Right lung (tissue), 5 donors: Measurements from ENCODE around the gene GMDS. TPM values are rescaled to one million over a fixed set of nuclear protein-coding genes. Genes with fewer than 3 reads are reported as not detected.

Experiments used
- DNase-seq, 2 donors: peaks; one replicate each; pipeline ENCODE4 v3.0.0-alpha.2; 2013
- polyA plus RNA-seq, 5 donors: library from polyadenylated mRNA; unstranded; fragments of 120-200 nt; gene quantifications; one replicate each; pipeline versions ENCODE4 v1.2.1 to v1.2.3, GENCODE V29; 2013; ENCODE audit warnings: inconsistent platforms in 1 of 5, low replicate concordance in 1 of 5; ENCODE audit not compliant: insufficient read length in 5 of 5, insufficient read depth in 1 of 5

Gene GMDS
- polyA plus RNA-seq, 5 donors = 16.7 to 26.7 (median 20.5) TPM

DNA sequence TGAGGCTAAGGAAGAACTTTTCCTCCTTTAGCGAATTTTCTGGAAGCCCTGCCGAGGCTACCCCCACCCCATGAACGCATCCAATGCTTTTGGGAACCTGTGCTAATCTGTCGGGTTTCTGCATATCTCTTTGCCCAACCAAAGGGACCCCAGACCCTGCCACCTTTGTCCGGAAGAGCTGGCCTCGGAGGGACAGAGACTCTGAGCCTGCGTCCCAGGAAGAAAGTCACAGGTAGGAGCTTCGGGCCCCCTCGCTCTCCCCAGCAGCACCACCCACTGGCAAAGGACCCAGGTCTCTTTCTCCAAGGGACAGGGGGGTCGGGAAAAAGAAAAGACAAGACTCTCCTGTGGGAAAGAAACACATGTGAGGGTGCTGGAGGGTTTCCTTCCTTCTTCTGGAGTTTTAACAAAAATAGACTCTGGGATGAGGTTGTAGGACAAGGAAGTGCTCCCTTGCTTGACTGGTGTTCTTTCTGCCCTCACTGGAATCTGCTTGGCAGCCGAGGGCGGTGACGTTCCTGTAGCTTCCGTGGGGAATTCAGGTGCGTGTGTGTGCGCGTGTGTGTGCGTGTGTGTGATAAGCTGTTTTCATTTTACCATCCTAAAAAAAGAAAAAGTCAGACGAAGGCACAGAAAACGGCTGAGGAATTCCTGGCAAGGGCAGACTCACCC, 652.0 kb downstream of the GMDS start:
- no peak for DNase-seq

DNA sequence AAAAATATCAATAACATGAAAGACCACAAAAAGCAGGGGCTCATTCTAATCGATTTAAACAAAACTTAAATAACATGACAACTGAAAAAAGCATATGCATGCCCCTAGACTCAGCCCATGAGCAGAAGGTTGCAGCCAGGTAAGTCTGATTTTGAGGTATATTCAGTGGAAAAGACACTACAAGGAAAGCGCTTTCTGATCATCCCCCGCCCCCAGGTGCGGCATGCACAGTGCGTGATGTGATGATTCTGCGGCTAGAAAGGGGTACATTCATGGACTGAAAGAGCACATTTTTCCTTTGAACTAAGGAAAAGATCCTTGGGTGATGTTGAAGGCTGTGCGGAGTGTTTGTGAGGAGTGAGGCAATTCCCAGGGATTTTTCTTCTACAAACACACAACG, 652.6 kb downstream of the GMDS start:
- no peak for DNase-seq

DNA sequence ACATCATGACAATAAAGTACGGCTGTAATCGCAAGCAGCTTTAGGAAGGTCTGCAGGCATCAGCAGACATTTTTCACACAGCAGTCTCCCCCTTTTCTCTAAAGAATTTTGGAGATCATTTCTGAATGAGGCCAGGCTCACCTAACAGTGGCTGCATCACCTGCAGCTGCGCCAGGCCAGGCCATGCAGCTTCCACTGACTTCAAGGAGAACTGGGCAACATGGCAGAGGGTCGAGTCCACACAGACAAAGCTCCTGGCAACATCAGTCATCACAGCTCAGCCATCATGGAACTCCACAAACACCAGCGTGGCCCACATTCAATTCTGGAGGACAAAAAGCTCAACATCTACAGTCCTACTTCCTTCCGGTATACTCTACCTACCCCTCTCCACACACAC, 653.5 kb downstream of the GMDS start:
- no peak for DNase-seq

DNA sequence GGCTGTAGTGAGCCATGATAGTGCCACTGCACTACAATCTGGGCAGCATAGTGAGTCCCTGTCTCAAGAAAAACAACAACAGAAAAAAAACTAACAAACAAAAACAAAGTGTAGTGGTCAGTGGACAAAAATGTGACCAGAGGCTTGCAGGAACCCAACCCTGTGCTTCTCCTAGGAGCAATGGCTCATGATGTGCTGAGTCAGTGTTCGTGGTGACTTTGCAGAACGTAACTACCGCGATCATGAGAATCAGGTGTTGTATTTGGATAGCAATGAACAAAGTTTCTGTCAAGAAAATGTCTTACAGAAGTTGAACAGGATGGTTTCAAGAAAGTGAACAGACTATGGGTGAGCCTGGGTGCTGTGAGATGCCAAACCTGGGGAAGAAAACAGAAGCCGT, 654.2 kb downstream of the GMDS start:
- DNase-seq = no peak

DNA sequence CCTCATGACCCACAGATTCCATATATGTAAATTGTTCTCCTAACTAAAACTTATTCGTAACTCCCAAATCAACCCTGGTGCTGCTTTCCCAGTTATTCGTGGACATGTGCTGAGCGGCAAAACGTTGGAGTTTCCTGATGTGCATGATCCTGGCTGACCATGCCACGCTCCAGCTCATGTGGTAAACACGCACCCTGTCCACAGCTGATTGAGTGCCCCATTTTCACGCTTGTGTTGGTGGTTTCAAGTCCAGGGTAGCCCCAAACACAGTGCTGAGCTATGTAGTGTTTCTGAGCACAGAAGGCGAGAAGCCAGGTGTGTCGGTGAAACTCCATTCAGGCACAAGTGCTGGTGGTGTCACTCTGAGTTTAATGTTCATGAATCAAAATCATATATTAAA, 654.8 kb downstream of the GMDS start:
- DNase-seq = no peak

DNA sequence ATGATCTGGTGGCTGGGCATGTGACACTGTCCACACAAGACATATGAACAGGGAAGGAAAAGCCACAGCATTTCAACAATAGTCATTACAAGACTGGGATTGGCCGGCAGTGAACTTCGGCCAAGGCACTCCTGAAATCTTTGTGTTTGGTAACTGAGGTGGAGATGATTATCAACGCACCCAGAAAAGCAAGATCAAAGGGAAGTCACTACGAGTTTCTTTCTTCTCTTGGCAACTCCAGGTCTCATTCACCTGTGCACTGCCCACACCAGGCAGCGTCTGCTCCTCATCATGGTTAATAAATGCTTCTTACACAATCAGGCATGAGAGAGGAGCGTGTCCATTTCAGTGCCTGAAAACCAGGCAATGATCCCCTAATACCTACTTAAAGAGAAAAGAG, 656.2 kb downstream of the GMDS start:
- DNase-seq = no peak

DNA sequence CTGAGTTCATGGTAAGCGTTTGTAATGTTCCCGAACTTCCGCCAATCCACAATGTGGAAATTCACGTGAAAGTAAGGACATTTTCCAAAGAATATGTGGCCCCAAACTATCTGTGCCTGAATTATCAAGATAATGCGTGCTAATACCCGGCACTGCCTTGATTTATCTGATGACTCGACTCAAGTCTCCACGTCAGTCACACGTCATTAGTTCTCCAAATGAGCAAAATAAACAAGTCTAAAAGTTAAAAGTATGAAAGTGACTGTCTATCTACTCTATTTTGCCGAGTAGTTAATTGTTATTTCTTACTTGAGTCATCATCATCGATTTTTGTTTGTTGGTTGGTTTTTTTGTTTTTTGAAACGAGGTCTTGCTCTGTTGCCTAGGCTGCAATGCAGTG, 657.4 kb downstream of the GMDS start:
- no peak for DNase-seq

DNA sequence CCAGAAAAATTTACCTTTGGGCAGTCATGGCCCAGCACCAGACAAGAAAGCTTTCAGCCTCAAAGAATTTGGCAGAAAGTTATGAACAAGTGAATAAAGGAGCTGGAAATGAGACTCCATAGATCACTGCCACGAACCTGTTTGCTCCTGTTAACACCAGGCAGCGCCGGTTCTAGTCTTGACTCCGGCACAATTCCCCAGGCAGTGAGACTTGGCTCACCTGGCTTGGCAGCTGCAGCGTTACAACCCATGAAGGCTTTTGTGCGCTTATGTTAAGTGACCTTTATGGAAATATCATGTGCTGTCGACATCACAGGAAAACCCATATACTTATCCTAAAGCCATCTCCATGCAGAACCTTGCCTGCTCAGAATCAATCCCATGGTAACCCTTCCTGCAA, 657.9 kb downstream of the GMDS start:
- no peak for DNase-seq

DNA sequence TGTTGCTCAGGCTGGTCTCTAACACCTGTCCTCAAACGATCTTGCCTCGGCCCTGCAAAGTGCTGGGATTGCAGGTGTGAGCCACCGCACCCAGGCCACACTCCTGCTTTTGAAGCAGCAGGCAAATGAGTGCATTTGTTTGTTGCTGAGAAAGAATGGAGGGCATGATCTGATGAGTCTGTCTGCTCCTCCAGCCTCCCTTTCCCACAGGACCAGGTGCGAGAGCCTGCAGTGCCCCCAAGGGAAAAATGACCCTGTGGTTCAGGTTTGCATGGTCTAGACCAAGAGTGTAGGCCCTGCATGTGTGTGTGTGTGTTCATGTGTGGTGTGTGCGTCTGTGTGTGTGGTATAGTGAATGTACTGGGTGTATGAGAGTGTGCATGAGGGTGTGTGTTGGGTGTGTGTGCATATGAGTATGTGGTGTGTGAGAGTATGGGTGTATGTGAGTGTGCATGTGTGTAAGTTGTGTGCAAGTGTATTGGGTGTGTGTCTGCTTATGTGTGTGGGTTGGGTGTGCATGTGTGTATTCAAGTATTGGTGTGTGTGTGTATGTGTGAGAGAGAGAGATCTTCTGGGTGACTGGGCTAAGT, 658.4 kb downstream of the GMDS start:
- DNase-seq = no peak

DNA sequence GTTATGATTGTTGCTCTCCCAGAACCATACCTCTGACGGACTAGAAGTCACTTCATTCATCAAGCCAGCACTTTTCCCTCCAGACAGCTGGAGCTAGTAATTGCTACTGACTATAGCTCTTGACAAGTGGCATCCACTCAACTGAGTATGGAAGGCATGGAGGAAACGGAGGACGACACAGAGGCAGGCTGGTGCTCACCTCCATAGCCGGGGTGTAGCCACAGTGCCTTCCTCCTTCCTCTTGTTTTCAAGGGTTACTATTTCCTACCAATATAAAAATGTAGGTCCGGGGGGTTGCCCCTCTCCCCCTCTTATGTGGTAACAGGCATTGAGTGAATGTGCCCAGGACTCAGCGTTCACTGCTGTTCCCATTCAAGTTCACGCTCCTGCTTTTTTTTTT, 659.1 kb downstream of the GMDS start:
- no peak for DNase-seq

DNA sequence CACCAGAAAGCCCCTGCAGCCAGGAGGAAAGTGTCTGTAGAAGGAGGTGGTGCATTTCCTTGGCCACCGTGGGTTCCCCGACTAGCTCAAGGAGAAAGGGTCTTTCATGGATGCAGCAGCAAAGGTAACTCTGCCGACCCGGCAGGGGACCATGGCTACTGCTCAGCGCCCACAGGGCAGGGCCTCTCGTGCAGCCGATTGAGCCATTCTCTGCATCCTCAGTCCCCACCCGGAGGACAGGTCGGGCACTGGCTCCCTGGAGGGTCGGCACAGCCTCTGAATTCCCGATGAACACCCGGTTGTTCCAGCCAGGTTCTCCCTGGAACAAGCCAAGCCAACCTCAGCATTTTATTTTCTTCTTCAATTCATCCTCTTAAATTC, 659.7 kb downstream of the GMDS start:
- no peak for DNase-seq

DNA sequence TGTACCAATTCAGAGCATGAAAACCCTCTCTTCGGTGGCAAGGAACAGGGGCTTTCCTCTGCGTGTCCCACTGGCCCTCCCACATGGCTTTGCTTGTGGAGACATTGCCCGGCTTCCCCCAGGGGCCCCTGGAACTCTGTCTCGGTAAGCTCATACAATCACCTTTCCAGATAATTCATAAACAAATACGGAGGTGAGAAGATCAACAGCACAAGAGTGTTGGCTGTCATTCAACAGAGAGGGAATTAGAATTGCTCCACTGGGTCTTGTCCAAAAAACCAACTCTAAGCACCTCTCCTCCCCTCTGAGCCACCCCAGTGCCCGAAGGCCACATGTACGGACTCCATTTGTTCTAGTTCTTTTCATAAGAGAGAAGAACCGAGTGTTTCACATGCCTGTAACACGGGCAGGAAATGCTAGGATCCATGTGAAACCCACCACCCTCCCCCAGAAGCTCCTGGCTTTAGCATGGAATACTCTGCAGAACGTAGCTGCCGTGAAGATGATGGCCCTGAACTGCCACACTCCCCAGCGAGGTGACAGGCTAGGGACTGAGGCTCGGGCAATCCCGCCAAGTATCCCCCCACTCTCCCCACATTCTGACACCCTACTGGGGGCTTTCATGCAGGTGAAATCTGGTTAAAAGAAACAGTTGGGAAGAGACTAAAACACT, 660.3 kb downstream of the GMDS start:
- DNase-seq = no peak

DNA sequence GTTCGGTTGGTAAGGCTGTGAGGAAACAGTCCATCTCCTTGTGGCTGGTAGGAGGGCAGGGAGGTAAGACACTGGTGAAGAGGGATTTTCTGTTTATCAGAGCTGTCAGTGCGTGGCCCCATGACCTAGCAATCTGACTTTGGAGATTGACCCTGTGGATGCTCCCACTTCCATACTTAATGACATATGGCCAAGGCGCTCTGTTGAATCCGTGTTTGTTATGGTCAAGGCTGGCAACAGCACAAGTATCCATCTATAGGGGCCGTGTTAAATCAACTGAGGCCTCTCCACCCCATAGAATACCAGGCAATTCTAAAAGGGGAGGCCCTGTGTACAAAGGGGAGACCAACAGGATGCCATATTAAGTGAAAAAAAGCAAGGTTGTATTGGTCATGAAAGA, 661.3 kb downstream of the GMDS start:
- no peak for DNase-seq

DNA sequence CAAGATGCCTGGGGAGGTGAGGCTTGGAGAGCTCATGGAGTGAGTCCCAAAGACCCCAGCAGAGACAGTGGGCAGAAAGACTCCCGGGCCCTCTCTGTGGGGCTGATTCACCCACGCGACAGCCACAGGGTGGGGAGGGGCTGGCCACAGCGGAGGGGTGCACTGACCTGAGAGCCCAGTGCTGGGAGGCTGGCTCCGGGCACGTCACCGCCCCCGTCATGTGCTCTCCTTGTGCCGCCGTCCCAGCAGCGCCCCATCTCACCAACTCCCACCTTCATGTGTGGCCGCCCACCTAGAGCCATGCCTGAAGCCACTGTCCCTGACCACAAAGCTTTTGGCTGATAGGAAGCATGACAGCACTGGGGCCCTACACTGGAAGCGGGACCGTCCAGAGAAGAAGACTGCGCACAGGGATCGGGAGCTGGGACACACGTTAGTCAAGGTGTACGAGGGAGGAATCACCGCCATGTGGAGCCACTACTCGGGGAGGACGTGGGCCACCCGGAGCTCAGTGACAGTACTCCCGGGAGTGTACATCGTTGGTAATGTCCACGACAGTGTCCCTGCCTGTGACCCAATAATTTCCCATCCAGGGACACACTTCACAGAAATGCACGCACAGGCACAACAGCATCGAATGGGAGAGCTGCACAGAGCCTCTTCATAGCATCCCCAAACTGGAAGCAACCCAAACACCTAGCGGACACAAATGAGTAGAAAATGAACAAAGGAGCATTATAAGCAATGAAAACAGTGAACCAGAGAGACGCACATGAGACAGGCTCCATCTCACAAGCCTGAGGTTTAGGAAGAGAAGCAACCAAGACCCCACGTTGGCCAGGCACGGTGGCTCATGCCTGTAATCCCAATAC, 664.0 kb downstream of the GMDS start:
- no peak for DNase-seq

DNA sequence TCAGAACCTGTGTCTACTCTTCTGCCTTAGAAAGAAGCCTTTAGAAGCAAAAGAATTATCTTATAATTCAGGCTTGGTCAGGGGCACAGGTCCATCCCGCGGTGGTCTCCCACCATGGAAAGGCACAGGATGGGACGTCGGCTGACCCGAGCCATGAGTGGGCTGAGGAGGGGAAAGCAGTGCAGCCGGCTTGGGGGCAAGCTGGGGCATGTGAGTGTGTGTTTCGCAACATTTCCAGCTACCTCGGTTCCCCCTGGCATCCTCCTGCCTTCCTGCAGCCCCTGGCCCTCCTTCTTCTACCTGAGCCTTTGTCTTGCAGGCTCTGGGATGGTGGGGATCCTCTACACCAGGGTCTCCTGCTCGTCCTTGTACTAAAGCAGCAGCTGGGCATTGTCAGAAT, 664.8 kb downstream of the GMDS start:
- no peak for DNase-seq

DNA sequence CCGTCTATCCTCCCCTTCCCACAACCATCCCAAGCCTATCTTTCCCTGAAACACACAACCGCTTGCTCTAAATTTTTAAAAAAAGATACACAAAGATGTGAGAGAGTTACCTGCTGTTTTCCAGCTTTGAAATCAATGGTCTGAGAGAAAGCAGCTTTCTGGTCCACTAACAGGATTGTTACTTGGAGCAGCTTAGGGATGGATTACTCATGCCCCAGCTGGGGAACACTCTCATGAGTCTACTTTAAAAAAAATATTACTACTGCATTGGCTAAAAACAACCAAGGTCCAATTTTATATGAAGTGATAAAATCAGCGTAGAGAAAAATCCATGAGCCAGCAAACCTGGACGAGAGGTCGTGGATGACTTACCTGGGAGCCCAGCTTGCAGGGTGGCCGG, 665.3 kb downstream of the GMDS start:
- DNase-seq = no peak

DNA sequence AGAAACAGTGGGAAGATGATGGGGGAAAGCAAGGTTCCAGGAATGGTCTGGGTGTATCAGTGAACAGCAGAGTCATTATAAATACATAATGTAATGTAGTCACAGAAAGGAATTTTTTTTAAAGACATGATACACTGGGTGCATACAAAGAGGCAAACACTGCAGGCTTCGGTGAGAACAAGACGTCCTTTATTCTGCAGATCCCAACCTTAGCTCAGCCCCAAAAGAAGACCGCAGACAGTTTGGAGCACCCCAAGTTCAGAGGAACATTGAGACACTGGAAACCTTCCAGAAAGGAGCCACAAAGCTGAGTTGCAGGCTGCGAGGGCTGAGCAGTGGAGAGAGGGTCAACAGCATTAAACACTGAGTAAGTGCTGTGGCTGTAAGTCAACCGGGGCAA, 666.3 kb downstream of the GMDS start:
- DNase-seq = no peak

DNA sequence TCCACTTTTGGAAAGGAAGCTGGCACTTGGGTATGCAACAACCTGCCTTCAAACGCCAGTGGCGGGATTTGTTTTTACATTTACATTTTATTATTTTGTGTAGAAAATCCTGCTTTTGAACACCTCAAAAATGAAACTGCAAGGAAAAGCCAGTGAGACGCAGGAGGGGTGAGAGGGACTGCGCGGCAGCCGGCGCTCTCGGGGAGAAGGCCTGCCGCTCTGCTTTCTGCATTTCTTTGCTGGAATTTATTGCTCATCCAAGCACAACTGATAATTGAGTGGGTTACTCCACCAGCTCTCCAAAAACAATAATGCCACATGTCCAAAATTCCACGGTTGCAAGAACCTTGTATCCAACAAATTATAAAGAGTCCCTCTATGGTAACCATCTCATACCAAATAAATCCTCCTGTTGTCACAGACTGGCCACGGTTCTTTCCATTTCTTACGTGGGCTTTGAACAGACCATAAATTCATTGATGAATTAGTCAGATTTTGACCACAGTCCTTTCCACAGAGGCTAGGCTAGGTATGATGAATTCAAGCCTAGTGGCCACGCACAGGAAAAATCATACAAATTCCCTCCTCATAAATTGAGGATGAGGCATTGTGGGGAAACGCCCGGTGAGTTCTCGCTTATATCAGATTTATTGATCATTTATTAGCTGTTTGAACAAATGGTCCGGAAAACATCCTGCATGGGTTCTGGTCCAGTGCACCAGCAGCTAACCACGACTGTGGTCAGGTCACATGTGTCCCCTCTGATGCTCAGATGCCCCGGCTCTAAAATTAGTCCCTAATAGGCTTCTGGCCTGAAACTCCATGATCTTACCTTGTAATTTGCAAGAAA, 667.3 kb downstream of the GMDS start:
- no peak for DNase-seq

DNA sequence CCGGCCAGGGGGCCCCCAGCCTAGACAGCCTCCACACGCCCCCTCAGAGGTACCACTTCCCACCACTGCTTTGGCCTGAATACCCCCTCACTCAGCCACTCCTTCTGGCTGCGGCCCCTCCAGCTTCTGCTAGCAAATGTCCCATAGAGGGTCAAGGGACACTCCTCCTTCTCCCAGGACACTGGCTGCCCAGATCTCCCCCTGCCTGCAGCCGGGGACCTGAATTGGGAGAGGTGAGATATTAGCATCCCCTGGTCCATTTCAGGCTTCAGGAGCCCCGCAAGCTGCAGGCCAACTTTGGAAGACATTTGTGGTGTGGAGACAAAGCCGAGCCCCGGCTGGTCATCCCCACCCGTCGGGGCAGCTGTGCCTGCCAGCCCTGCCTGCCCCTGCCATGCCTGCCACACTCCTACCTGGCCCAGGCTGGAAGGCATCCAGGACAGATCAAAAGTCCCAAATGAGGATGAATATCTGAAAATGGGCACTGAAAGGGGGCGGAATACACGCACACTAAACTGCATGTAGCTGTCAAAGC, 668.2 kb downstream of the GMDS start:
- no peak for DNase-seq

DNA sequence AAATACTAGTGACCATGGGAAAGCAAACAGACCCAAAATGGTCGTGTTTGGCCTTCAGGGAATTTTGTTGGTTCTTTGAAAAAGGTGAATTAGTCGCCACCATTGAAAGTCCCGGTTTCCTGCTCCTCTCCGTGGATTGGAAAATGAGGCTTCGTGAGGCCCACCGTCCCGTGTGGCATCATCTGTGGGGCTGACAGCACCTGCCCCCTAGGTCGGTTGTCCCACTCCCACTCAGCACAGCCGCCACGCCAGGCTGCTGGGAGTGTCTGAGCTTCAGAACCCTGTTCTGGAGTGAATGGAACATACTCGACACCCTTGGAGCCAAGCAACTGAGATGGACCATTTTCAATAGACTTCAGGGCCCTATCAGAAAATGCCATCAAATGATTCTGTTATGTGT, 668.7 kb downstream of the GMDS start:
- DNase-seq = no peak

DNA sequence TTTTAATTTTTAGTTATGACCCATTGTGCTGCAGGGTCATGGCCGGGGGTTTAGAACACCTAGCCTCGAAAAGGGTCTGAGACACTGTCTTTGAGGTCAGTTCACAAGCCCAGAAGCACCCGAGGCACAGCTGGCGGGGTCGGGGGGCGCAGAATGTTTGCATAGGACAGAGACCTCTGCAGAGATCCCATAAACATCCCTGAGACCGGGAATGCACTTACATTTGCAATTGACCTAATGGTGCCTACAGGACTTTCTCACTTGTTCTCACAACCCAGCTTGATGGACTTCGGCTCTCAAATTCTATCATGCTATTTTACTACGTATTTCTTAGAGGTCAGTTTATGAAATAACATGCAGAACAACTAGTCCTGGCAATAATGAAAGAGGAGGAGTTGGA, 669.2 kb downstream of the GMDS start:
- DNase-seq = no peak
